GM19397 (cell line): ENCODE measurements around the gene PDP2.

ENCODE experiments used
- ATAC-seq: cut with Tn5 transposase; IDR thresholded peaks from one replicate; pipeline ENCODE4 v1.9.1; 2021; ENCODE audit warnings: mild to moderate bottlenecking, moderate library complexity; ENCODE audit not compliant: unreplicated experiment

The PDP2 gene

GRCh38 chr16:66902648-66903543 lies 22.6 kb downstream of the PDP2 start:
- no peak for ATAC-seq

- ATAC-seq, result no peak
These were observed 23.5 kb downstream of the PDP2 start for GRCh38 chr16:66903544-66904427.

- ATAC-seq, result no peak
These were observed 24.1 kb downstream of the PDP2 start for GRCh38 chr16:66904428-66904845.

GRCh38 chr16:66904846-66905632 lies 24.7 kb downstream of the PDP2 start:
- ATAC-seq, result no peak

- ATAC-seq, result no peak
These were observed 25.6 kb downstream of the PDP2 start for GRCh38 chr16:66905633-66906539.

- ATAC-seq, result no peak
These were observed 26.9 kb downstream of the PDP2 start for GRCh38 chr16:66906916-66907836.

GRCh38 chr16:66908116-66908515 lies 27.8 kb downstream of the PDP2 start:
- ATAC-seq, result no peak

- no peak for ATAC-seq
These were observed 28.6 kb downstream of the PDP2 start for GRCh38 chr16:66908762-66909559.

GRCh38 chr16:66910175-66910940 lies 30.0 kb downstream of the PDP2 start:
- no peak for ATAC-seq

- no peak for ATAC-seq
These were observed 30.8 kb downstream of the PDP2 start for GRCh38 chr16:66911112-66911511.

- ATAC-seq, result no peak
These were observed 31.5 kb downstream of the PDP2 start for GRCh38 chr16:66911801-66912200.

GRCh38 chr16:66913081-66913480 lies 32.8 kb downstream of the PDP2 start:
- no peak for ATAC-seq

- ATAC-seq, result no peak
These were observed 33.4 kb downstream of the PDP2 start for GRCh38 chr16:66913711-66914110.

- ATAC-seq, result no peak
These were observed 34.2 kb downstream of the PDP2 start for GRCh38 chr16:66914541-66914940.

- no peak for ATAC-seq
These were observed 34.7 kb downstream of the PDP2 start for GRCh38 chr16:66915041-66915440.

- no peak for ATAC-seq
These were observed 36.2 kb downstream of the PDP2 start for GRCh38 chr16:66916518-66916917.

GRCh38 chr16:66917741-66918140 lies 37.4 kb downstream of the PDP2 start:
- ATAC-seq, result no peak
